K562 (cell line): Measurements from ENCODE around the gene JAM2. TPM values are rescaled to one million over a fixed set of nuclear protein-coding genes. Genes with fewer than 3 reads are reported as not detected.
A peak's percentile ranks its signal among the peaks of the same experiment; 100 is the strongest.

Source experiments
- CUX1 ChIP-seq: fragments of 200-800 bp; sonication (Bioruptor generic); IDR thresholded peaks from 2 replicates; pipeline ENCODE4 v1.6.1; 2016; ENCODE audit warnings: missing genetic modification characterization, missing compliant biosample characterization
- EHMT2 ChIP-seq: fragments of 450-650 bp; IDR thresholded peaks from 2 replicates; pipeline ENCODE4 v1.6.1; 2018; ENCODE audit warnings: antibody characterized with exemption
- ETS1 ChIP-seq: conservative IDR thresholded peaks from 2 replicates; pipeline ENCODE4 v1.6.1; 2011; ENCODE audit warnings: low read depth, mild to moderate bottlenecking, low read length; ENCODE audit not compliant: control insufficient read depth
- HDAC8 ChIP-seq: fragments of 450-650 bp; IDR thresholded peaks from 2 replicates; pipeline ENCODE4 v1.6.1; 2016; ENCODE audit warnings: mild to moderate bottlenecking, missing genetic modification characterization, moderate library complexity, missing compliant biosample characterization
- KLF13 ChIP-seq: fragments of 450-650 bp; IDR thresholded peaks from 2 replicates; pipeline ENCODE4 v1.6.1; 2016; ENCODE audit warnings: missing genetic modification characterization, low read depth, mild to moderate bottlenecking, missing compliant biosample characterization, moderate library complexity, borderline replicate concordance
- MNT ChIP-seq, 2 experiments: fragments of 450-650 bp; conservative IDR thresholded peaks; 2 replicates each; pipeline ENCODE4 v1.6.1; 2017; ENCODE audit warnings: mild to moderate bottlenecking in 2 of 2, moderate library complexity in 2 of 2
- RB1 ChIP-seq: fragments of 450-650 bp; IDR thresholded peaks from 2 replicates; pipeline ENCODE4 v1.6.1; 2017; ENCODE audit warnings: low read depth, mild to moderate bottlenecking
- SMAD1 ChIP-seq: fragments of 150-350 bp; IDR thresholded peaks from 2 replicates; pipeline ENCODE4 v1.6.1; 2014; ENCODE audit warnings: low read length, low read depth; ENCODE audit not compliant: partially characterized antibody
- ZNF12 ChIP-seq: sonication (generic); formaldehyde crosslinking; IDR thresholded peaks from 2 replicates; pipeline ENCODE4 v1.4.0; 2020; ENCODE audit warnings: mild to moderate bottlenecking, missing genetic modification reagents
- ZNF175 ChIP-seq: fragments of 200-800 bp; sonication (Bioruptor generic); IDR thresholded peaks from 2 replicates; pipeline ENCODE4 v1.6.1; 2016; ENCODE audit warnings: low read depth, mild to moderate bottlenecking, missing genetic modification characterization, missing compliant biosample characterization
- ZNF518B ChIP-seq: fragments of 250-450 bp; sonication (Bioruptor Pico); IDR thresholded peaks from 2 replicates; pipeline ENCODE4 v1.5.0; 2021; ENCODE audit warnings: mild to moderate bottlenecking, moderate library complexity
- polyA plus RNA-seq, 8 experiments: library from polyadenylated mRNA; depleted of rRNA in 4 of 8; stranded (reverse) in 5 of 8; unstranded in 3 of 8; fragments of >200 nt; fragmentation: Nextera tagmentation in 2 of 8; fragmentation: Illumina TruSeq in 1 of 8; extraction: Ambion mirVana in 2 of 8; extraction: Trizol in 1 of 8; gene quantifications; 2 replicates each; pipeline versions ENCODE4 v1.2.1 to v1.2.3, GENCODE V29; 2011 to 2014; ENCODE audit warnings: inconsistent platforms in 1 of 8, missing spikeins in 1 of 8
- total RNA-seq, 7 experiments: library from RNA; depleted of rRNA in 6 of 7; stranded (reverse); fragments of >200 nt in 6 of 7; fragmentation: Illumina TruSeq in 2 of 7; extraction: Trizol in 2 of 7; gene quantifications; 2 replicates each; pipeline versions ENCODE4 v1.2.1 to v1.2.3, GENCODE V29; 2011 to 2021; ENCODE audit warnings: low replicate concordance in 1 of 7

The JAM2 gene
- total and polyA plus RNA-seq, 9 of the 15 experiments (the other 6 are each of a cell fraction or from before 2014, with no cell fraction given), result 0.03 to 0.08 (median 0.07) TPM; not detected in 6

GRCh38 chr21:25734904-25735645, 96.0 kb downstream of the JAM2 start, which contains the start of the genes ATP5PF and GABPA (continued):
- TF ChIP-seq ZNF518B (CRISPR knock-in tag), result no peak
- TF ChIP-seq ZNF12 (CRISPR knock-in tag), result no peak
- TF ChIP-seq SMAD1, result peak; percentile 85
- peak; percentile 75 for TF ChIP-seq MNT (conservative IDR thresholded peaks at IDR 0.05)
- peak; percentile 26 for TF ChIP-seq ETS1
- TF ChIP-seq RB1, result peak; percentile 61; the same call in 1 of the 2 replicates
- peak; percentile 75 for TF ChIP-seq ZNF175 (CRISPR knock-in tag)
- TF ChIP-seq HDAC8 (tag), result peak; percentile 87; the same call in 1 of the 2 replicates
- TF ChIP-seq CUX1 (CRISPR knock-in tag), result no peak
- peak; percentile 76 for TF ChIP-seq KLF13 (tag)
- TF ChIP-seq EHMT2, result peak; percentile 76; the same call in 1 of the 2 replicates
